Cardiac muscle cell (in vitro differentiated cells and primary cell): ENCODE measurements around the gene DZIP3. TPM values are rescaled to one million over a fixed set of nuclear protein-coding genes. Genes with fewer than 3 reads are reported as not detected.

Experiments
- DNase-seq, 2 donors: peaks; one replicate each; pipeline versions ENCODE4 v3.0.0 to v3.0.0-alpha.2; 2010 to 2017; ENCODE audit warnings: low read depth in 1 of 2, low spot score in 1 of 2
- H3K27ac ChIP-seq: fragments of 200-600 bp; sonication (generic); 2 replicates; pipeline ENCODE4 v1.5.1; 2016
- H3K27me3 ChIP-seq: fragments of 200-600 bp; sonication (generic); 2 replicates; pipeline ENCODE4 v1.6.0; 2016; ENCODE audit warnings: control low read depth
- H3K36me3 ChIP-seq: fragments of 200-600 bp; sonication (generic); 2 replicates; pipeline ENCODE4 v1.5.1; 2016; ENCODE audit warnings: control low read depth
- H3K4me1 ChIP-seq: fragments of 200-600 bp; sonication (generic); 2 replicates; pipeline ENCODE4 v1.8.1; 2017; ENCODE audit warnings: low read depth, mild to moderate bottlenecking, mixed run types
- H3K4me3 ChIP-seq: fragments of 200-600 bp; sonication (generic); 2 replicates; pipeline ENCODE4 v1.5.1; 2016; ENCODE audit warnings: mild to moderate bottlenecking
- H3K9me3 ChIP-seq: fragments of 200-600 bp; sonication (generic); 2 replicates; pipeline ENCODE4 v1.5.1; 2017; ENCODE audit warnings: low read depth, mild to moderate bottlenecking, control low read depth
- CTCF ChIP-seq: IDR thresholded peaks from 2 replicates; pipeline ENCODE4 v1.5.1; 2012; ENCODE audit warnings: low read depth, mild to moderate bottlenecking, low read length
- polyA plus RNA-seq: library from polyadenylated mRNA; unstranded; fragments of >200 nt; fragmentation: Nextera tagmentation; extraction: Ambion mirVana; gene quantifications from 2 replicates; pipeline ENCODE4 v1.2.1, GENCODE V29; 2016
- total RNA-seq: library from RNA; depleted of rRNA; stranded (reverse); fragments of >200 nt; gene quantifications from 2 replicates; pipeline ENCODE4 v1.2.3, GENCODE V29; 2016

The DZIP3 gene
- total and polyA plus RNA-seq, 2 experiments from 2014 or later = 27.6 to 31.2 TPM

- Histone ChIP-seq H3K27ac (peak overlapping the region; percentile 77), H3K4me1 (peaks cover 30% of the 10 kb centered on the region), H3K27me3 (no peaks in the 10 kb centered on the region), H3K36me3 (peaks cover 4% of the 10 kb centered on the region), H3K4me3 (no peak overlapping the region), H3K9me3 (no peaks in the 10 kb centered on the region)
- TF ChIP-seq CTCF = no peak
- no peak for DNase-seq
Measured at GRCh38 chr3:108555966-108556581, 33.4 kb upstream of the DZIP3 start.

GRCh38 chr3:108562565-108562964 lies 27.0 kb upstream of the DZIP3 start:
- Histone ChIP-seq H3K4me1 (no peaks in the 10 kb centered on the region), H3K9me3 (no peaks in the 10 kb centered on the region), H3K27ac (no peak overlapping the region), H3K36me3 (peaks cover 4% of the 10 kb centered on the region), H3K27me3 (no peaks in the 10 kb centered on the region), H3K4me3 (no peak overlapping the region)
- no peak for TF ChIP-seq CTCF
- no peak for DNase-seq

- no peaks in the 10 kb centered on the region for H3K4me1 ChIP-seq
- no peaks in the 10 kb centered on the region for H3K27me3 ChIP-seq
- no peak for TF ChIP-seq CTCF
- no peaks in the 10 kb centered on the region for H3K9me3 ChIP-seq
- H3K27ac ChIP-seq = no peak overlapping the region
- peaks cover 7% of the 10 kb centered on the region for H3K36me3 ChIP-seq
- DNase-seq = no peak
- no peak overlapping the region for H3K4me3 ChIP-seq
Measured at GRCh38 chr3:108564564-108564963, 25.0 kb upstream of the DZIP3 start.

GRCh38 chr3:108565506-108565905 lies 24.0 kb upstream of the DZIP3 start:
- Histone ChIP-seq H3K27me3 (no peaks in the 10 kb centered on the region), H3K4me3 (no peak overlapping the region), H3K36me3 (peaks cover 5% of the 10 kb centered on the region), H3K4me1 (no peaks in the 10 kb centered on the region), H3K9me3 (no peaks in the 10 kb centered on the region), H3K27ac (no peak overlapping the region)
- TF ChIP-seq CTCF = no peak
- DNase-seq = no peak

GRCh38 chr3:108566599-108566998 lies 22.9 kb upstream of the DZIP3 start:
- Histone ChIP-seq H3K4me1 (no peaks in the 10 kb centered on the region), H3K9me3 (no peaks in the 10 kb centered on the region), H3K4me3 (no peak overlapping the region), H3K27ac (no peak overlapping the region), H3K27me3 (no peaks in the 10 kb centered on the region), H3K36me3 (peaks cover 5% of the 10 kb centered on the region)
- no peak for TF ChIP-seq CTCF
- DNase-seq = no peak
